A673 (cell line): ENCODE results near the gene RAB28. TPM values are rescaled to one million over a fixed set of nuclear protein-coding genes. Genes with fewer than 3 reads are reported as not detected.

Experiments used
- BruUV-seq: library from RNA; stranded (reverse); fragments of 400-500 nt; replicated peaks from 2 replicates; lab custom pipeline; 2021; lab: Mats Ljungman, UMichigan
- CTCF ChIA-PET: fragments of 300-600 bp; sonication (Branson Sonifier 250); formaldehyde crosslinking; loops from one replicate; lab custom pipeline; 2022; ENCODE audit warnings: antibody characterized with exemption; lab: Charles Lee
- POLR2A ChIA-PET: fragments of 300-600 bp; sonication (Branson Sonifier 250); formaldehyde crosslinking; loops from one replicate; lab custom pipeline; 2022; ENCODE audit warnings: antibody characterized with exemption; ENCODE audit not compliant: low non-redundant PET; lab: Charles Lee
- DNase-seq: peaks from one replicate; pipeline ENCODE4 v3.0.0-alpha.2; 2015; ENCODE audit warnings: low spot score
- H3K27ac ChIP-seq: fragments of 200-600 bp; sonication (generic); 2 replicates; pipeline ENCODE4 v1.5.1; 2016; ENCODE audit warnings: mixed run types, low read depth, mild to moderate bottlenecking, mixed read lengths, antibody characterized with exemption, low read length; ENCODE audit not compliant: poor library complexity, severe bottlenecking
- H3K27me3 ChIP-seq: fragments of 200-600 bp; sonication (generic); replicated peaks from 2 replicates; pipeline ENCODE4 v1.6.1; 2017; ENCODE audit warnings: mixed run types, low read depth, mild to moderate bottlenecking, mixed read lengths, antibody characterized with exemption, low read length; ENCODE audit not compliant: insufficient read depth, poor library complexity
- H3K36me3 ChIP-seq: fragments of 200-600 bp; sonication (generic); 2 replicates; pipeline ENCODE4 v1.6.1; 2016; ENCODE audit warnings: mixed run types, mild to moderate bottlenecking, mixed read lengths, antibody characterized with exemption, low read length; ENCODE audit not compliant: insufficient read depth, poor library complexity, severe bottlenecking
- H3K4me1 ChIP-seq: fragments of 200-600 bp; sonication (generic); 2 replicates; pipeline ENCODE4 v1.6.1; 2017; ENCODE audit warnings: mixed run types, mild to moderate bottlenecking, mixed read lengths, antibody characterized with exemption, low read length; ENCODE audit not compliant: insufficient read depth, poor library complexity, severe bottlenecking
- H3K4me3 ChIP-seq: fragments of 200-600 bp; sonication (generic); 2 replicates; pipeline ENCODE4 v1.5.1; 2016; ENCODE audit warnings: low read depth, mixed run types, mild to moderate bottlenecking, mixed read lengths, low read length; ENCODE audit not compliant: poor library complexity, severe bottlenecking
- H3K9me3 ChIP-seq: fragments of 200-600 bp; sonication (generic); 2 replicates; pipeline ENCODE4 v1.6.1; 2016; ENCODE audit warnings: mixed run types, low read depth, mild to moderate bottlenecking, mixed read lengths, antibody characterized with exemption, low read length; ENCODE audit not compliant: poor library complexity, severe bottlenecking
- CTCF ChIP-seq: fragments of 300-800, 200-600 bp; sonication (generic); conservative IDR thresholded peaks from 2 replicates; pipeline ENCODE4 v1.5.1; 2017; ENCODE audit warnings: low read depth, mild to moderate bottlenecking, antibody characterized with exemption, low read length, moderate library complexity, mixed read lengths
- EZH2 ChIP-seq: fragments of 200-600 bp; sonication (generic); IDR thresholded peaks from 2 replicates; pipeline ENCODE4 v1.6.1; 2017; ENCODE audit warnings: borderline replicate concordance, low read depth, mild to moderate bottlenecking, mixed read lengths, antibody characterized with exemption, low read length; ENCODE audit not compliant: poor library complexity, severe bottlenecking
- intact Hi-C: fragments of 100-400 bp; cut with micrococcal nuclease; formaldehyde crosslinking; loops from one replicate; pipeline ENCODE4 v1.10.0; 2022; ENCODE audit not compliant: unreplicated experiment
- total RNA-seq: library from RNA; stranded (reverse); gene quantifications from 2 replicates; pipeline ENCODE4 v1.2.3, GENCODE V29; 2021

RAB28 gene
- total RNA-seq, 1 experiment from 2014 or later = 22.6 TPM

GRCh38 chr4:13478131-13478530 is 6.0 kb downstream of the RAB28 start:
- intact Hi-C loops = no loop called here
- POLR2A ChIA-PET = no interaction called here
- Histone ChIP-seq H3K27ac (no peak overlapping the region), H3K4me3 (no peak overlapping the region), H3K4me1 (peaks cover 40% of the 10 kb centered on the region), H3K27me3 (no peaks in the 10 kb centered on the region), H3K36me3 (peaks cover 2% of the 10 kb centered on the region), H3K9me3 (no peaks in the 10 kb centered on the region)
- TF ChIP-seq EZH2 (no peak), CTCF (no peak)
- CTCF ChIA-PET = no interaction called here
- no TSS peak for BruUV-seq
- DNase-seq = no peak

GRCh38 chr4:13476915-13477314 is 7.2 kb downstream of the RAB28 start:
- DNase-seq = no peak

DNA sequence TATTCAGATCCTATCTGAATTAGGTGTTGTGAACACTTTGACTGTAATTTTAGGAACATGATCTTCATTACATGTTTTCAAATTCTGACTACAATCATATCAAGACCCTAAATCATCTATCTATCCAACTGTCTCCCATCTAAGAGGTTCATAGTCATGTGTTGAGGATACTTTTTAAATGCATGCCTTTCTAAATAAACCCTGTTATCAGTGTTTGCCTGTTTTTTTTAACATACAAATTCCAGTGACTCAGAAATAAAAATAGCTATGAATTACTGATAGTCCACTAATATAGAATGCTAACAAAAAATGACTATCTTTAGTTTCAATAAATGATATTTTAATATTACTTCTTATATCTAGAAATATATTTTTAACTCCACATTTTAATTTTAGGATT is 8.0 kb downstream of the RAB28 start:
- Histone ChIP-seq H3K4me3 (no peak overlapping the region), H3K36me3 (peaks cover 6% of the 10 kb centered on the region), H3K27me3 (no peaks in the 10 kb centered on the region), H3K4me1 (peaks cover 22% of the 10 kb centered on the region), H3K9me3 (no peaks in the 10 kb centered on the region), H3K27ac (no peak overlapping the region)
- ChIA-PET CTCF (no interaction called here), POLR2A (no interaction called here)
- intact Hi-C loops = no loop called here
- DNase-seq = no peak
- BruUV-seq = no TSS peak
- TF ChIP-seq CTCF = no peak
- TF ChIP-seq EZH2 = no peak

More at GRCh38 chr4:13476915-13477314, 7.2 kb downstream of the RAB28 start:
- Histone ChIP-seq H3K4me3 (no peak overlapping the region), H3K4me1 (peaks cover 30% of the 10 kb centered on the region), H3K9me3 (no peaks in the 10 kb centered on the region), H3K27ac (no peak overlapping the region), H3K27me3 (no peaks in the 10 kb centered on the region), H3K36me3 (peaks cover 6% of the 10 kb centered on the region)
- intact Hi-C loops = no loop called here
- ChIA-PET CTCF (no interaction called here), POLR2A (no interaction called here)
- TF ChIP-seq EZH2 (no peak), CTCF (no peak)
- BruUV-seq = no TSS peak
